Measurements from ENCODE around the gene CNTNAP5.

- TF ChIP-seq CTCF (IDR thresholded peaks at IDR 0.05) (no peak), POLR2A (IDR thresholded peaks at IDR 0.05) (no peak)
Observed at GRCh38 chr2:124652099-124652498, 627.0 kb downstream of the CNTNAP5 start.
